H1 (cell line): ENCODE data around the gene BAK1. TPM values are rescaled to one million over a fixed set of nuclear protein-coding genes. Genes with fewer than 3 reads are reported as not detected.

ENCODE experiments used
- EGR1 ChIP-seq: IDR thresholded peaks from 2 replicates; pipeline ENCODE4 v1.6.1; 2011; ENCODE audit warnings: low read depth, low read length, borderline replicate concordance
- GTF2F1 ChIP-seq: IDR thresholded peaks from 2 replicates; pipeline ENCODE4 v1.6.1; 2012; ENCODE audit warnings: low read depth, low read length, improper control_type of control experiment, borderline replicate concordance
- RNF2 ChIP-seq: fragments of 200-900, 300-1000 bp; sonication (generic); IDR thresholded peaks from 2 replicates; pipeline ENCODE4 v1.7.1; 2016; ENCODE audit warnings: borderline replicate concordance, low read depth, mild to moderate bottlenecking, antibody characterized with exemption, low read length; ENCODE audit not compliant: poor library complexity, severe bottlenecking; ENCODE audit errors: missing control alignments
- RXRA ChIP-seq: IDR thresholded peaks from 2 replicates; pipeline ENCODE4 v1.6.1; 2011; ENCODE audit warnings: low read depth, mild to moderate bottlenecking, low read length, moderate library complexity; ENCODE audit not compliant: insufficient read depth
- SP4 ChIP-seq: IDR thresholded peaks from 2 replicates; pipeline ENCODE4 v1.6.1; 2012; ENCODE audit warnings: low read length, inconsistent platforms
- SUZ12 ChIP-seq: fragments of 200-600 bp; sonication (generic); IDR thresholded peaks from 2 replicates; pipeline ENCODE4 v1.6.1; 2012; ENCODE audit warnings: mild to moderate bottlenecking, inconsistent platforms, low read length, moderate library complexity, mixed read lengths
- TAF7 ChIP-seq: optimal IDR thresholded peaks from 2 replicates; pipeline ENCODE3; 2011; ENCODE audit warnings: low read depth, mild to moderate bottlenecking, inconsistent platforms, low read length, moderate library complexity, borderline replicate concordance
- polyA plus RNA-seq, 7 experiments: library from polyadenylated mRNA; depleted of rRNA in 3 of 7; stranded (reverse) in 5 of 7; unstranded in 2 of 7; fragments of >200 nt in 5 of 7; fragments of 200-250 nt in 2 of 7; gene quantifications; 1 replicate in 5 of 7; 2 replicates in 1 of 7; 4 replicates in 1 of 7; pipeline versions ENCODE4 v1.2.1 to v1.2.3, GENCODE V29; 2011 to 2013; ENCODE audit warnings: missing spikeins in 2 of 7, mixed read lengths in 2 of 7
- total RNA-seq: library from RNA; stranded (reverse); fragmentation: NEBNext Ultra II Directional; extraction: Animal tissue kit (Norgen Biotek cat#: 25700); gene quantifications from 2 replicates; pipeline ENCODE4 v1.2.1, GENCODE V29; 2021
- TF ChIP-seq, protein P1 (sequence below): fragments of 300-600 bp; sonication (generic); IDR thresholded peaks from 2 replicates; pipeline ENCODE4 v1.7.1; 2012; ENCODE audit warnings: low read length, moderate library complexity, mild to moderate bottlenecking, inconsistent platforms; ENCODE audit not compliant: insufficient replicate concordance

BAK1 gene
- total and polyA plus RNA-seq, 2 of the 8 experiments (the other 6 are each of a cell fraction or from before 2014, with no cell fraction given) = 43.3 to 43.4 TPM

DNA sequence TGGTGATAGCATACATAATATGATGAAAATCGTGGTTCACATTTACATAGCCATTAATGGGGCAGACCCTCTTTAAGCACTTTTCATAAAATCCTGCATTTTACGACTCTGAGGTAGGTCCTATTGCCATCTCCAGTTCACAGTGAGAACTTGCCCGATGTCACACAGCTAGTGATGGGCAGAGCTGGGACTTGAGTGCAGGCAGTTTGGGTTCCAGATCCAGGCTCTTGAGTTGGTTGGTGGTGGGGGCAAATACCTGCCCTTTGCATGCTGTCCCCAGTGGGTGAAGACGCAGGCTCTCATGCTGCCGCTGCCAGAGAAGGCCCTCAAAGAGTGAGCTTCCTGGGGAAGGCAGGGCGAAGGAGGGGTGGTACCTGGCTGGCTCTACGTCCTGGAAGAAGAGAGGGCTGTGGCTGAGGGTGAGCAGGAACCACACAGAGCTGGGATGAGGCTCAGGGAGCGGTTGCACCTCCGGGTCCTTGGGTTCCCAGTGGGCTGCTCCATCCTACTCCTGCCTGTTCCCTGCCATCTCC is 6.1 kb upstream of the BAK1 start (continued):
- TF ChIP-seq, protein P1, sequence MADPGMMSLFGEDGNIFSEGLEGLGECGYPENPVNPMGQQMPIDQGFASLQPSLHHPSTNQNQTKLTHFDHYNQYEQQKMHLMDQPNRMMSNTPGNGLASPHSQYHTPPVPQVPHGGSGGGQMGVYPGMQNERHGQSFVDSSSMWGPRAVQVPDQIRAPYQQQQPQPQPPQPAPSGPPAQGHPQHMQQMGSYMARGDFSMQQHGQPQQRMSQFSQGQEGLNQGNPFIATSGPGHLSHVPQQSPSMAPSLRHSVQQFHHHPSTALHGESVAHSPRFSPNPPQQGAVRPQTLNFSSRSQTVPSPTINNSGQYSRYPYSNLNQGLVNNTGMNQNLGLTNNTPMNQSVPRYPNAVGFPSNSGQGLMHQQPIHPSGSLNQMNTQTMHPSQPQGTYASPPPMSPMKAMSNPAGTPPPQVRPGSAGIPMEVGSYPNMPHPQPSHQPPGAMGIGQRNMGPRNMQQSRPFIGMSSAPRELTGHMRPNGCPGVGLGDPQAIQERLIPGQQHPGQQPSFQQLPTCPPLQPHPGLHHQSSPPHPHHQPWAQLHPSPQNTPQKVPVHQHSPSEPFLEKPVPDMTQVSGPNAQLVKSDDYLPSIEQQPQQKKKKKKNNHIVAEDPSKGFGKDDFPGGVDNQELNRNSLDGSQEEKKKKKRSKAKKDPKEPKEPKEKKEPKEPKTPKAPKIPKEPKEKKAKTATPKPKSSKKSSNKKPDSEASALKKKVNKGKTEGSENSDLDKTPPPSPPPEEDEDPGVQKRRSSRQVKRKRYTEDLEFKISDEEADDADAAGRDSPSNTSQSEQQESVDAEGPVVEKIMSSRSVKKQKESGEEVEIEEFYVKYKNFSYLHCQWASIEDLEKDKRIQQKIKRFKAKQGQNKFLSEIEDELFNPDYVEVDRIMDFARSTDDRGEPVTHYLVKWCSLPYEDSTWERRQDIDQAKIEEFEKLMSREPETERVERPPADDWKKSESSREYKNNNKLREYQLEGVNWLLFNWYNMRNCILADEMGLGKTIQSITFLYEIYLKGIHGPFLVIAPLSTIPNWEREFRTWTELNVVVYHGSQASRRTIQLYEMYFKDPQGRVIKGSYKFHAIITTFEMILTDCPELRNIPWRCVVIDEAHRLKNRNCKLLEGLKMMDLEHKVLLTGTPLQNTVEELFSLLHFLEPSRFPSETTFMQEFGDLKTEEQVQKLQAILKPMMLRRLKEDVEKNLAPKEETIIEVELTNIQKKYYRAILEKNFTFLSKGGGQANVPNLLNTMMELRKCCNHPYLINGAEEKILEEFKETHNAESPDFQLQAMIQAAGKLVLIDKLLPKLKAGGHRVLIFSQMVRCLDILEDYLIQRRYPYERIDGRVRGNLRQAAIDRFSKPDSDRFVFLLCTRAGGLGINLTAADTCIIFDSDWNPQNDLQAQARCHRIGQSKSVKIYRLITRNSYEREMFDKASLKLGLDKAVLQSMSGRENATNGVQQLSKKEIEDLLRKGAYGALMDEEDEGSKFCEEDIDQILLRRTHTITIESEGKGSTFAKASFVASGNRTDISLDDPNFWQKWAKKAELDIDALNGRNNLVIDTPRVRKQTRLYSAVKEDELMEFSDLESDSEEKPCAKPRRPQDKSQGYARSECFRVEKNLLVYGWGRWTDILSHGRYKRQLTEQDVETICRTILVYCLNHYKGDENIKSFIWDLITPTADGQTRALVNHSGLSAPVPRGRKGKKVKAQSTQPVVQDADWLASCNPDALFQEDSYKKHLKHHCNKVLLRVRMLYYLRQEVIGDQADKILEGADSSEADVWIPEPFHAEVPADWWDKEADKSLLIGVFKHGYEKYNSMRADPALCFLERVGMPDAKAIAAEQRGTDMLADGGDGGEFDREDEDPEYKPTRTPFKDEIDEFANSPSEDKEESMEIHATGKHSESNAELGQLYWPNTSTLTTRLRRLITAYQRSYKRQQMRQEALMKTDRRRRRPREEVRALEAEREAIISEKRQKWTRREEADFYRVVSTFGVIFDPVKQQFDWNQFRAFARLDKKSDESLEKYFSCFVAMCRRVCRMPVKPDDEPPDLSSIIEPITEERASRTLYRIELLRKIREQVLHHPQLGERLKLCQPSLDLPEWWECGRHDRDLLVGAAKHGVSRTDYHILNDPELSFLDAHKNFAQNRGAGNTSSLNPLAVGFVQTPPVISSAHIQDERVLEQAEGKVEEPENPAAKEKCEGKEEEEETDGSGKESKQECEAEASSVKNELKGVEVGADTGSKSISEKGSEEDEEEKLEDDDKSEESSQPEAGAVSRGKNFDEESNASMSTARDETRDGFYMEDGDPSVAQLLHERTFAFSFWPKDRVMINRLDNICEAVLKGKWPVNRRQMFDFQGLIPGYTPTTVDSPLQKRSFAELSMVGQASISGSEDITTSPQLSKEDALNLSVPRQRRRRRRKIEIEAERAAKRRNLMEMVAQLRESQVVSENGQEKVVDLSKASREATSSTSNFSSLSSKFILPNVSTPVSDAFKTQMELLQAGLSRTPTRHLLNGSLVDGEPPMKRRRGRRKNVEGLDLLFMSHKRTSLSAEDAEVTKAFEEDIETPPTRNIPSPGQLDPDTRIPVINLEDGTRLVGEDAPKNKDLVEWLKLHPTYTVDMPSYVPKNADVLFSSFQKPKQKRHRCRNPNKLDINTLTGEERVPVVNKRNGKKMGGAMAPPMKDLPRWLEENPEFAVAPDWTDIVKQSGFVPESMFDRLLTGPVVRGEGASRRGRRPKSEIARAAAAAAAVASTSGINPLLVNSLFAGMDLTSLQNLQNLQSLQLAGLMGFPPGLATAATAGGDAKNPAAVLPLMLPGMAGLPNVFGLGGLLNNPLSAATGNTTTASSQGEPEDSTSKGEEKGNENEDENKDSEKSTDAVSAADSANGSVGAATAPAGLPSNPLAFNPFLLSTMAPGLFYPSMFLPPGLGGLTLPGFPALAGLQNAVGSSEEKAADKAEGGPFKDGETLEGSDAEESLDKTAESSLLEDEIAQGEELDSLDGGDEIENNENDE = no peak
- TF ChIP-seq TAF7 (no peak), SP4 (no peak), RNF2 (no peak), GTF2F1 (no peak), EGR1 (no peak), RXRA (no peak), SUZ12 (no peak)
- TF ChIP-seq, all 59 proteins: peak for 0
